Stimulated activated CD4-positive, alpha-beta T cell treated with anti-CD3 and anti-CD28 coated beads, Interleukin-12 subunit alpha, Interleukin-12 subunit beta, amount 100 ng/mL, for 48 hours (primary cell): Measurements from ENCODE around the gene PRXL2B.
A peak's percentile ranks its signal among the peaks of the same experiment; 100 is the strongest.

ENCODE experiments used
- DNase-seq, 3 donors: peaks; one replicate each; pipeline ENCODE4 v3.0.0-alpha.2; 2020; ENCODE audit warnings: low read depth in 2 of 3, low spot score in 1 of 3

PRXL2B gene

GRCh38 chr1:2597441-2598328, 11.1 kb downstream of the PRXL2B start:
- DNase-seq = no peak

GRCh38 chr1:2598329-2598931, 11.9 kb downstream of the PRXL2B start:
- no peak for DNase-seq

GRCh38 chr1:2601721-2602303, 15.2 kb downstream of the PRXL2B start:
- DNase-seq = no peak

- DNase-seq = no peak
These were observed 15.8 kb downstream of the PRXL2B start for GRCh38 chr1:2602311-2602835.

- DNase-seq = no peak
These were observed 16.4 kb downstream of the PRXL2B start for GRCh38 chr1:2602866-2603520.

GRCh38 chr1:2603521-2604155, 17.1 kb downstream of the PRXL2B start:
- DNase-seq = no peak

GRCh38 chr1:2604156-2604843, 17.7 kb downstream of the PRXL2B start:
- DNase-seq = no peak

GRCh38 chr1:2604844-2605508, 18.4 kb downstream of the PRXL2B start:
- DNase-seq = no peak

- no peak for DNase-seq
These were observed 19.2 kb downstream of the PRXL2B start for GRCh38 chr1:2605509-2606395.

- DNase-seq = no peak
These were observed 19.9 kb downstream of the PRXL2B start for GRCh38 chr1:2606396-2606880.

- DNase-seq = no peak
These were observed 20.5 kb downstream of the PRXL2B start for GRCh38 chr1:2606881-2607621.

- no peak for DNase-seq
These were observed 21.1 kb downstream of the PRXL2B start for GRCh38 chr1:2607641-2608091.

- DNase-seq = no peak
These were observed 22.9 kb downstream of the PRXL2B start for GRCh38 chr1:2609319-2610035.

GRCh38 chr1:2610036-2610959, 23.7 kb downstream of the PRXL2B start:
- no peak for DNase-seq

GRCh38 chr1:2611031-2611501, 24.5 kb downstream of the PRXL2B start:
- peak in 2 of 3 donors; percentile 27 to 35 for DNase-seq
